ENCODE measurements around the gene TCP11. TPM values are rescaled to one million over a fixed set of nuclear protein-coding genes. Genes with fewer than 3 reads are reported as not detected.

The TCP11 gene
- total RNA-seq, 1 donor: 0.72 TPM

- peak; percentile 44 for DNase-seq (ENCODE audit: insufficient read length, low spot score, missing footprints)
- Histone ChIP-seq H3K4me3 (ENCODE audit: insufficient read depth, low read length) (no peak overlapping the region), H3K36me3 (ENCODE audit: insufficient read depth, low read length) (peaks cover 14% of the 10 kb centered on the region), H3K4me1 (ENCODE audit: insufficient read depth, low read length) (peaks cover 14% of the 10 kb centered on the region), H3K79me2 (ENCODE audit: insufficient read depth, low read length) (no peaks in the 10 kb centered on the region), H3K9me3 (ENCODE audit: low read depth, low read length) (no peaks in the 10 kb centered on the region), H2AFZ (ENCODE audit: low read length) (no peak overlapping the region), H4K20me1 (ENCODE audit: insufficient read depth, low read length) (no peaks in the 10 kb centered on the region), H3K27me3 (ENCODE audit: insufficient read depth, low read length) (no peaks in the 10 kb centered on the region), H3K27ac (ENCODE audit: low read depth, low read length) (no peak overlapping the region), H3K4me2 (ENCODE audit: insufficient read depth, low read length) (no peak overlapping the region)
- no peak for TF ChIP-seq CTCF (IDR thresholded peaks at IDR 0.05; ENCODE audit: extremely low read depth, low read depth, low read length)
Observed at GRCh38 chr6:35086282-35086632, 54.9 kb downstream of the TCP11 start.

GRCh38 chr6:35085359-35086281, 55.5 kb downstream of the TCP11 start:
- H4K20me1 ChIP-seq (ENCODE audit: insufficient read depth, low read length): no peaks in the 10 kb centered on the region
- peaks cover 9% of the 10 kb centered on the region for H3K4me1 ChIP-seq (ENCODE audit: insufficient read depth, low read length)
- H2AFZ ChIP-seq (ENCODE audit: low read length): no peak overlapping the region
- H3K4me2 ChIP-seq (ENCODE audit: insufficient read depth, low read length): no peak overlapping the region
- no peak overlapping the region for H3K27ac ChIP-seq (ENCODE audit: low read depth, low read length)
- H3K36me3 ChIP-seq (ENCODE audit: insufficient read depth, low read length): peaks cover 14% of the 10 kb centered on the region
- no peaks in the 10 kb centered on the region for H3K79me2 ChIP-seq (ENCODE audit: insufficient read depth, low read length)
- no peak for TF ChIP-seq CTCF (IDR thresholded peaks at IDR 0.05; ENCODE audit: extremely low read depth, low read depth, low read length)
- H3K4me3 ChIP-seq (ENCODE audit: insufficient read depth, low read length): no peak overlapping the region
- peak; percentile 65 for DNase-seq (ENCODE audit: insufficient read length, low spot score, missing footprints)
- H3K9me3 ChIP-seq (ENCODE audit: low read depth, low read length): no peaks in the 10 kb centered on the region
- no peaks in the 10 kb centered on the region for H3K27me3 ChIP-seq (ENCODE audit: insufficient read depth, low read length)

GRCh38 chr6:35084511-35085203, 56.5 kb downstream of the TCP11 start:
- Histone ChIP-seq H3K9me3 (ENCODE audit: low read depth, low read length) (no peaks in the 10 kb centered on the region), H4K20me1 (ENCODE audit: insufficient read depth, low read length) (no peaks in the 10 kb centered on the region), H3K4me2 (ENCODE audit: insufficient read depth, low read length) (no peak overlapping the region), H3K79me2 (ENCODE audit: insufficient read depth, low read length) (no peaks in the 10 kb centered on the region), H3K36me3 (ENCODE audit: insufficient read depth, low read length) (peaks cover 14% of the 10 kb centered on the region), H3K27ac (ENCODE audit: low read depth, low read length) (no peak overlapping the region), H3K27me3 (ENCODE audit: insufficient read depth, low read length) (no peaks in the 10 kb centered on the region), H2AFZ (ENCODE audit: low read length) (no peak overlapping the region), H3K4me1 (ENCODE audit: insufficient read depth, low read length) (peaks cover 3% of the 10 kb centered on the region), H3K4me3 (ENCODE audit: insufficient read depth, low read length) (no peak overlapping the region)
- TF ChIP-seq CTCF (IDR thresholded peaks at IDR 0.05; ENCODE audit: extremely low read depth, low read depth, low read length): no peak
- DNase-seq (ENCODE audit: insufficient read length, low spot score, missing footprints): peak; percentile 49

- H4K20me1 ChIP-seq (ENCODE audit: insufficient read depth, low read length): no peaks in the 10 kb centered on the region
- no peak overlapping the region for H3K4me3 ChIP-seq (ENCODE audit: insufficient read depth, low read length)
- H2AFZ ChIP-seq (ENCODE audit: low read length): no peak overlapping the region
- no peaks in the 10 kb centered on the region for H3K9me3 ChIP-seq (ENCODE audit: low read depth, low read length)
- no peak overlapping the region for H3K27ac ChIP-seq (ENCODE audit: low read depth, low read length)
- peak; percentile 78 for DNase-seq (ENCODE audit: insufficient read length, low spot score, missing footprints)
- H3K4me2 ChIP-seq (ENCODE audit: insufficient read depth, low read length): no peak overlapping the region
- no peaks in the 10 kb centered on the region for H3K4me1 ChIP-seq (ENCODE audit: insufficient read depth, low read length)
- no peaks in the 10 kb centered on the region for H3K27me3 ChIP-seq (ENCODE audit: insufficient read depth, low read length)
- H3K79me2 ChIP-seq (ENCODE audit: insufficient read depth, low read length): no peaks in the 10 kb centered on the region
- H3K36me3 ChIP-seq (ENCODE audit: insufficient read depth, low read length): peaks cover 14% of the 10 kb centered on the region
- TF ChIP-seq CTCF (IDR thresholded peaks at IDR 0.05; ENCODE audit: extremely low read depth, low read depth, low read length): no peak
Observed at GRCh38 chr6:35084041-35084491, 57.1 kb downstream of the TCP11 start.

Measured in osteoblast (primary cell).